Naive B cell (primary cell): Measurements from ENCODE around the gene SETMAR. TPM values are rescaled to one million over a fixed set of nuclear protein-coding genes. Genes with fewer than 3 reads are reported as not detected.
A peak's percentile ranks its signal among the peaks of the same experiment; 100 is the strongest.
"Not testable (repeated sequence)": the region's sequence is repeated elsewhere in the genome, so short reads cannot be mapped to it uniquely, and the experiment has no call there.

Experiments used
- ATAC-seq, 2 donors: fragments of 150-1000 bp; cut with Tn5 transposase; 2 replicates each; pipeline ENCODE4 v1.10.0; 2021; ENCODE audit warnings: low read depth in 2 of 2, mild to moderate bottlenecking in 2 of 2, moderate library complexity in 2 of 2
- DNase-seq: peaks from one replicate; pipeline ENCODE4 v3.0.0; 2022
- H3K27ac Mint-ChIP-seq, 6 donors: one replicate each; pipeline ENCODE4 v1.8.0; 2020 to 2022; ENCODE audit warnings: mild to moderate bottlenecking in 6 of 6, mixed read lengths in 6 of 6, moderate library complexity in 5 of 6, inconsistent platforms in 2 of 6
- H3K27me3 Mint-ChIP-seq, 3 donors: one replicate each; pipeline ENCODE4 v1.8.0; 2021 to 2022; ENCODE audit warnings: mixed read lengths in 3 of 3, mild to moderate bottlenecking in 1 of 3
- H3K36me3 Mint-ChIP-seq, 2 donors: one replicate each; pipeline ENCODE4 v1.8.0; 2020 to 2022; ENCODE audit warnings: mixed read lengths in 2 of 2, inconsistent platforms in 1 of 2, mild to moderate bottlenecking in 1 of 2
- H3K4me1 Mint-ChIP-seq, 3 donors: one replicate each; pipeline ENCODE4 v1.8.0; 2020 to 2022; ENCODE audit warnings: mixed read lengths in 3 of 3, inconsistent platforms in 1 of 3, mild to moderate bottlenecking in 1 of 3, moderate library complexity in 1 of 3
- H3K4me3 Mint-ChIP-seq, 8 donors: one replicate each; pipeline ENCODE4 v1.8.0; 2020 to 2022; ENCODE audit warnings: mild to moderate bottlenecking in 8 of 8, mixed read lengths in 8 of 8, moderate library complexity in 8 of 8, inconsistent platforms in 2 of 8
- H3K9me3 Mint-ChIP-seq, 7 donors: one replicate each; pipeline ENCODE4 v1.8.0; 2020 to 2022; ENCODE audit warnings: mixed read lengths in 7 of 7, mild to moderate bottlenecking in 5 of 7, inconsistent platforms in 2 of 7, moderate library complexity in 1 of 7
- polyA plus RNA-seq, 6 donors: library from polyadenylated mRNA; unstranded; fragments of 300-500 nt; fragmentation: Illumina TruSeq; gene quantifications; one replicate each; pipeline ENCODE4 v1.2.3, GENCODE V29; 2021; ENCODE audit warnings: low read depth in 6 of 6

The SETMAR gene
- polyA plus RNA-seq, result 10 to 100 TPM in 1 of 6 donors, 1 to 10 TPM in 4, not detected in 1; 7.4 to 11.1 (median 8.3) TPM

DNA sequence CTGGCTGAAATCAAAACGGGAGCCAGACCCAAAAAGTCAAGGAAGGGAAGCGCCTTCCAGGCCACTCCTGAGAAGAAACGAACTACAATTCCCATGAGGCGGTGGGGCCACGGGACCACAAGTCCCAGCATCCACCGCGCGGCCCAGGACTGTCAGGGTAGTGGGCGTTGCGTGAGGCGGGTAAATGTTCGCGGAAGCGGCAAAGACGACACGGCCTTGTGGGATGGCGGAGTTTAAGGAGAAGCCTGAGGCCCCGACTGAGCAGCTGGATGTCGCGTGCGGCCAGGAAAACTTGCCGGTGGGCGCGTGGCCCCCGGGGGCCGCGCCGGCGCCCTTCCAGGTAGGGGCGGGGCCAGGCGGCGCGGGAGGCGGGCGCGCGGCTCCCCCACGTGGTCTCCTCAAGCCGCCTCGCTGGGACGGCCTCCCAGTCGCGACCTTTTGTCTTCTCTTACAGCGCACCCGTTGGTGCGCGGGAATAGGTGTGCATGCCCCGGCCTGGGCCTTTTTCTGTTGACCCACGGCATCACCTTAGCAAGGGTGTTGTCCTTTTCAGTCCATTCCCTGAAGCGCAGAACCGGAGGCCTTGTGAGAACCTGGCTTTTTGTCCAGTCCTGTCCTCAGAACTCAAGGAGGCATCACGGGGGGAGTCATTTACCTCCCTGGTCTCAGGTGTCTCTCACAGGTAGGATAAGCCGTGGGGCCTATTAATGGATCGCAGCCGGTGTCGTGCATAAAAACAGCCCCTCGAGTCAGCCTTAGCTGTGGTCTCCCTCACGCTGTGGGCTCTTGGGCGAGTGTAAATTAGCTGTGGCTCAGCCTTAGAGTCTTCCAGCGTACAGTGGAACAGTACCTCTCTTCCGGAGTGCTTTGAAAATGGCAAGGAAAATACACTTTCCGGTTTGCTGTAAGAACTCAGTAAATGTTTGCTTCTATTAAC, at the start of gene SETMAR:
Gene SETMAR, plus strand, starts transcription at position 183 of the 937 bp plus-strand sequence. Its CDS starts 2 bp downstream, at position 185.
- Mint-ChIP-seq H3K4me3 (peak within 1 kb of the TSS; percentile 89 to 99 (median 96)), H3K36me3 (peaks cover 0 to 8% of the 10 kb centered on the region in 2 donors), H3K27ac (peak within 1 kb of the TSS; percentile 91 to 99 (median 98)), H3K9me3 (no peaks in the 10 kb centered on the region), H3K27me3 (no peaks in the 10 kb centered on the region), H3K4me1 (peaks cover 12 to 14% (median 13%) of the 10 kb centered on the region in 3 donors)
- peak; percentile 81 for DNase-seq
- peak; percentile 94 for ATAC-seq

DNA sequence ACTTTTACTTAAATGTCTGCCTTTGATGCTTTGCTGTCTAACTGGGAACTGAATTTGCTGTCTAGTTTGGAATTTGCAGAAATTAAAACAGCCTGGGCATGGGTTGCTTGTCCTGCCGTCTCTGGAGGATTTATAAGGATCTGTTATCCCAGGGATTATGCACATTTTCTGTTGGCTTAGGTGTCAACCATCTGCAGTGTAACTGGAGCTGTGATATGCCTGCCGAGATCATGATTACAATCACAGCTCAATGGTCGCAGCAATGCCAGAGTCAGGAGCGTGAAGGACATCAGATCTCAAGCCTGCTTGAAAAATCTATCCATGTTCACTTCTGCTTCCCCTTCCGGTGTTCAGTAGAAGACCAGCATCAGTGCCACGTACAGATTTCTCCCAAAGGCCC, 41.8 kb upstream of the SETMAR start:
- Mint-ChIP-seq H3K27ac (peak overlapping the region in 1 of 6 donors; percentile 5), H3K36me3 (no peaks in the 10 kb centered on the region), H3K9me3 (peaks cover 0 to 2% (median 0%) of the 10 kb centered on the region in 7 donors), H3K27me3 (no peaks in the 10 kb centered on the region), H3K4me1 (no peaks in the 10 kb centered on the region), H3K4me3 (no peak overlapping the region)
- ATAC-seq, result no peak
- no peak for DNase-seq

DNA sequence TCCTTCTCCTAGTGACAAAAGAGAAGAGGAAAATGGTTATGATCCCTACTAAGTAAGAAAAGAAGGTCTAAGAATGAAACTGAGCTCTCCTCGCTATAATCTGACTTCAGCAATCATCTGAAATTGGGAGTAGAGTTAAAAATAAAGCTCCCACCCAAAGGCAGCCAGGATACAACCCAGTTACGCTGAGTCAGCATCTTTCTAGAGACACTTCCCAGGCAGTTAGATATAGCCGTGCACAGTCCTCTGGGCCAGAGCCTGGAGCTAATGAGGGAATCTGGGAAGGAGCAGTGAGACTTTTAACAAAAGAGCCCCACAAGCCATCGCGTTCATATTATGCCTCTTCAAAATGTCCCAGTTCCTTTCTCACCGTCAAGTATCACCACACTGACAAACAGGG, 39.1 kb upstream of the SETMAR start:
- peaks cover 0 to 5% (median 0%) of the 10 kb centered on the region in 7 donors for H3K9me3 Mint-ChIP-seq
- H3K4me3 Mint-ChIP-seq, result no peak overlapping the region
- ATAC-seq (no peak), DNase-seq (no peak)
- no peaks in the 10 kb centered on the region for H3K27me3 Mint-ChIP-seq
- H3K27ac Mint-ChIP-seq, result no peak overlapping the region
- no peaks in the 10 kb centered on the region for H3K36me3 Mint-ChIP-seq
- peaks cover 0 to 6% (median 4%) of the 10 kb centered on the region in 3 donors for H3K4me1 Mint-ChIP-seq

DNA sequence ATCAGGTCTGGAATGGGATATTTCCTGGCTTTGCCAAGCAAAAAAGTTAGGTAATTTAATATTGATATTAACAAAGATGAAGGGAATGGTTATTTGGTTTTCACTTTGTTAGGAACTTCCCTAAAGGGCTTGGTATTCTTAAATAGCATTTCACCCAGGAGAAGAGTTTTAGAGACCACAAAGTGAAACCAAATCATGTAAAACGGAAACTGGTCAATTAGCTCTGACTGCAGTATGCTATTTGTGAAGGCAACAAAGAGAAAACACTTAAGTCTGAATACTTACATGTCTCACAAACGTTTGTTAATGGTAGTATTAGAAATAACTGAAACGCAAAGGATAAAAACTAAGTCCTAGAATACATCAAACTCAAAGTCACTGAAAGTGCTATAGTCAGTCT, 32.4 kb upstream of the SETMAR start:
- H3K4me3 Mint-ChIP-seq, result peak overlapping the region in 4 of 8 donors; percentile 4 to 49 (median 26)
- DNase-seq, result no peak

DNA sequence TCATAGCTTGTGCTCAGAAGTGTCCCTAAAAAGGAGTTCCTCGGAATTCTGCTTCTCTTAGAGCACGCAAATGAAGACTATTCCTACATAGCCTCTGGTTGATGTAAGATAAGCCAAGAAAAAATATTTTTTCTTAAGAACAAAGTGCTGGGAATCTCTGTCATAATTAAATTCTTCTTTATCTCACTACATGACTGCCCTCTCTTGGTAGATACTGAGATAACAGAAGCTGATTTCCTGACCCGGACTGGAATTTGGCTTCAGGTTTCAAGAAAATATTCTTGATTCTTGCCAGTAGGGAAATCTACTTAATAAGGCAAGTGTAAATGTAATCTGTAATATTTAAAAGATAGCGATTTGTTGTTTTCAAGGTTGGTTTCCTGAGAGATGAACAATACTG, 31.3 kb upstream of the SETMAR start:
- H3K4me1 Mint-ChIP-seq, result peaks cover 13 to 24% (median 22%) of the 10 kb centered on the region in 3 donors
- peaks cover 0 to 5% (median 0%) of the 10 kb centered on the region in 7 donors for H3K9me3 Mint-ChIP-seq
- no peak overlapping the region for H3K27ac Mint-ChIP-seq
- DNase-seq (peak; percentile 10), ATAC-seq (peak in 1 of 2 donors; percentile 36)
- H3K36me3 Mint-ChIP-seq, result no peaks in the 10 kb centered on the region
- H3K27me3 Mint-ChIP-seq, result no peaks in the 10 kb centered on the region
- H3K4me3 Mint-ChIP-seq, result no peak overlapping the region

More for the DNA sequence above, 32.4 kb upstream of the SETMAR start:
- Mint-ChIP-seq H3K27ac (peak overlapping the region in 3 of 6 donors; percentile 21 to 59 (median 46)), H3K9me3 (peaks cover 0 to 5% (median 0%) of the 10 kb centered on the region in 7 donors), H3K36me3 (no peaks in the 10 kb centered on the region), H3K27me3 (no peaks in the 10 kb centered on the region), H3K4me1 (peaks cover 13 to 24% (median 22%) of the 10 kb centered on the region in 3 donors)
- peak; percentile 39 to 43 for ATAC-seq

DNA sequence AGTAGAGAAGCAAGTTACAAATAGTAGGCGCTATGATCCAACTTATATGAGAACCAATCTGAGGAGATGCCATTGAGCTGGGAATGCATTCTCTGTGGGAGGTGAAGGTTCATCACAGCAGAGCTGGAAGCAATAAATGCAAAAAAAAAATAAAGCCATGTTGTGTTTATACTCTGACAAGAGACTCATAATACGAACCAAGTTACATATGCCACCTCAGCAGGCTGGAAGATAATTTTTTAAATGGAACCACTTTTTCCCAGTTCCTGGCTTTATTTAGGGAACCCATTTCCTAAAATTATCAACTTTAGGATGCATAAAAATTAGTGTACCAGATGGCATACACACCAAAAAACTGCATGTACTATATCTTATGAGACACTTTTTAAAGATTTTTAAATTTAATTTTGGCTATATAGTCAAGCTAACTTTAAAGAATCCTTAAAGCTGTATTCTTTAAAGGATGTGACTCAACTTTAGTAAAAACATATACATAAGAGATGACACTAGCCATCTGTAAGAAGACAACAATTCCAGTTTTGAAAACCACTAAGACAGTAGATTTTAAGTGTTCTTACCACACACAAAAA, 23.6 kb upstream of the SETMAR start:
- Mint-ChIP-seq H3K36me3 (no peaks in the 10 kb centered on the region), H3K4me3 (no peak overlapping the region), H3K9me3 (no peaks in the 10 kb centered on the region), H3K27ac (no peak overlapping the region), H3K4me1 (no peaks in the 10 kb centered on the region), H3K27me3 (no peaks in the 10 kb centered on the region)
- ATAC-seq (no peak), DNase-seq (no peak)

DNA sequence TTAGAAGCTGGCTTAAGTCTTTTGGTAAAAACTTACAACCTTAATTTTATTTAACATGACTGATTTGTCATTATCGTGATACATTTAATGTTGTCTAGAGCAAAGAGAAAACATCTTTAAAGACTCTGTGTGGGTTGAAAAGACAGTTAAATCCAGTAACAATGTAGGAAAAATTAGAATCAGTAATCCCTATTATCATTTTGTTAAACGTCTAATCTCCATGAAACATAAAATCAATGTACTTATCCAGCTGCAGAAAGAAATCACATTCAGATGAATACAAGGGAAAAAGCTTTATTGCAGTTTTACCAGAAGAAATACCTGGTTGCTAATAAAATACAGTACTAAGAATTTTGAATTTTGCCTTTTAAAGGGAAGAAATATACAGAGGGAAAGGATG, 21.2 kb upstream of the SETMAR start:
- Mint-ChIP-seq H3K4me3 (no peak overlapping the region), H3K4me1 (no peaks in the 10 kb centered on the region), H3K27me3 (no peaks in the 10 kb centered on the region), H3K27ac (peak overlapping the region in 1 of 6 donors; percentile 16), H3K36me3 (no peaks in the 10 kb centered on the region), H3K9me3 (no peaks in the 10 kb centered on the region)
- DNase-seq (no peak), ATAC-seq (no peak)

DNA sequence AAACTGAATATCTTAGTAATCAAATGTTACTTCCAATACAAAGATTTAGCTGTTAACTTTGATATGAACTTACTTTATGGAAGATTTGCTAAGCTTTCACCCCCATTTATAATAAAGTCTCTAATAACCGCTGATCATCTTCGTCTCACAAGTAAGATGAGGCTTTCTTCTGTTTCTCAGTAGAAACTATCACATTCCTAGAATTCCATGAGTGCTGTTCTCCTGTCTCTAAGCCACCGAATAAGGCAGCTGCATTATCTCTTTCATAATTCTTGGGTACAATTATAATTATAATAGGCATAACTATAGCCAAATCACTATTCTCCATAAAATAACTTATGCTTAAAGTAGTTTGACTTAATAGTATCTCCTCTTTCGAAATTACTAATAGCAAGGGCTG, 18.3 kb upstream of the SETMAR start:
- no peaks in the 10 kb centered on the region for H3K36me3 Mint-ChIP-seq
- no peak overlapping the region for H3K27ac Mint-ChIP-seq
- no peak overlapping the region for H3K4me3 Mint-ChIP-seq
- no peaks in the 10 kb centered on the region for H3K4me1 Mint-ChIP-seq
- DNase-seq (no peak), ATAC-seq (no peak)
- H3K27me3 Mint-ChIP-seq, result peaks cover 0 to 5% (median 0%) of the 10 kb centered on the region in 3 donors
- no peaks in the 10 kb centered on the region for H3K9me3 Mint-ChIP-seq

DNA sequence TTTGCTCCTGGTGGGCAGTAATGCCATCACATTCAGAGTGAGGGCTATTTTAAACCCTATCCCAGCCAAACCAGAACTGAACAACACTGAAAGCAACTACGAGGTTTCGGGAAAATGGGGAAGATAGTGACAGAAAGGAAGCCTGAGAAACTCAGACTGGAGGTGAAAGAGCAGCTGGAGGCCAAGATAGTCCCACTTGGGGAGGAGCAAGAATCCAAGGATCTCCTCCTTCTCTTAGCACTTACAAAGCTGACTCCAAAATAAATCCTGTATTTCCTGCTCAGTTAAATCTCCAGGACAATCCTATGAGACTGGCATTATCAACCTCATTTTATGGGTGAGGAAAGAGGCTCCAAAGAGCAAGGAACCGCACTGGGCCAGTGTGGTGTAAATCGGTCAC, 14.1 kb upstream of the SETMAR start:
- Mint-ChIP-seq H3K4me1 (no peaks in the 10 kb centered on the region), H3K27ac (peak overlapping the region in 1 of 6 donors; percentile 33), H3K27me3 (peaks cover 0 to 5% (median 0%) of the 10 kb centered on the region in 3 donors), H3K4me3 (no peak overlapping the region), H3K9me3 (no peaks in the 10 kb centered on the region), H3K36me3 (no peaks in the 10 kb centered on the region)
- DNase-seq (no peak), ATAC-seq (no peak)

DNA sequence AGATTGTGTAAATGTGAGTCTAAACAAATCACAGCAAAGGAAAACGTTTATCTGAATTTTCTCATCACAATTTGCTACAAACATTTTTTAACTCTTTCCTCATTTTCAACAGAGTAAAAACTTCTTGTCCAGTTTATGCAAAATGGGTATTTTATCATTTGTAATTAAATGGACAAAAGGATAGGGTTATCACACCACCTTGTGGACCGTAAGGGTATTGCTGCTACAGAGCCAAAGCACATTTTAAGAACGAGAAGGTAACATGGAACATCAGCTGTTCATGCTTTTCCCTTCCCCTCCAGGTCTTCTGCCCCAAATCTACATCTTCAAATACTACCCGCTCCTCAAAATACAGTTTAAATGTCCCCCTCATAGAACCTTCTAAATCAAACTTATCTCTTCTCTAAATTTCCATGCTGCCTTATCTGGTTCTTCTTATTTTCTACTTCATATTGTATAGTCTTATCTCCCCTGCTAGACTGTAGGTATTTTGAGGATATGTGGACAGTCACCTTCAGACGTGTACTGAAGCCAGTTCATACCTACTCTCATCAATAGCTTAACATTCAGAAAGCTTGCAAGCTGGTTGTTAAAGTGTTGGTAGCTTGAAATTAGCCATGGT, 12.8 kb upstream of the SETMAR start:
- Mint-ChIP-seq H3K9me3 (no peaks in the 10 kb centered on the region), H3K4me1 (no peaks in the 10 kb centered on the region), H3K36me3 (no peaks in the 10 kb centered on the region), H3K27me3 (peaks cover 0 to 5% (median 0%) of the 10 kb centered on the region in 3 donors), H3K4me3 (no peak overlapping the region), H3K27ac (peak overlapping the region in 1 of 6 donors; percentile 30)
- ATAC-seq (peak in 1 of 2 donors; percentile 32), DNase-seq (peak; percentile 19)

DNA sequence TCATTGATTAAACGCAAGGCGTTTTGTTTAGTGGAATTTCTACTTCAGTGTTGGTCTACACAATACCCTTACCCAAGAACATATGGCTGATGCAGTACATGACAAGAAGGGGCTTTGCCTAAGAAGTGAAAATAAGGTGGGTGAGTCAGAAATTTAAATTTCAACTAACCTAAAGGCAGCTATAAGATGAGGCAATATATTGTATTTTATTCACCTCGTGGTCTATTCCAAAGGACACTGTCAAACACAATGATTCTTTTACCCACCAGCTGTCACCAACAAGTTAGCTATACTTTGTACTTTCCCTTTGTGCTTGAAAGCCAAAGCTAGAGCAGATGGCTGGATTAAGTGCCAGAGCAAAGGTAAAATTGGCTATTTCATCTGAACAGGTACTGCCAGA, 10.9 kb upstream of the SETMAR start:
- Mint-ChIP-seq H3K4me3 (no peak overlapping the region), H3K4me1 (no peaks in the 10 kb centered on the region), H3K9me3 (no peaks in the 10 kb centered on the region), H3K27me3 (peaks cover 0 to 5% (median 0%) of the 10 kb centered on the region in 3 donors), H3K27ac (no peak overlapping the region), H3K36me3 (no peaks in the 10 kb centered on the region)
- DNase-seq (no peak), ATAC-seq (no peak)

DNA sequence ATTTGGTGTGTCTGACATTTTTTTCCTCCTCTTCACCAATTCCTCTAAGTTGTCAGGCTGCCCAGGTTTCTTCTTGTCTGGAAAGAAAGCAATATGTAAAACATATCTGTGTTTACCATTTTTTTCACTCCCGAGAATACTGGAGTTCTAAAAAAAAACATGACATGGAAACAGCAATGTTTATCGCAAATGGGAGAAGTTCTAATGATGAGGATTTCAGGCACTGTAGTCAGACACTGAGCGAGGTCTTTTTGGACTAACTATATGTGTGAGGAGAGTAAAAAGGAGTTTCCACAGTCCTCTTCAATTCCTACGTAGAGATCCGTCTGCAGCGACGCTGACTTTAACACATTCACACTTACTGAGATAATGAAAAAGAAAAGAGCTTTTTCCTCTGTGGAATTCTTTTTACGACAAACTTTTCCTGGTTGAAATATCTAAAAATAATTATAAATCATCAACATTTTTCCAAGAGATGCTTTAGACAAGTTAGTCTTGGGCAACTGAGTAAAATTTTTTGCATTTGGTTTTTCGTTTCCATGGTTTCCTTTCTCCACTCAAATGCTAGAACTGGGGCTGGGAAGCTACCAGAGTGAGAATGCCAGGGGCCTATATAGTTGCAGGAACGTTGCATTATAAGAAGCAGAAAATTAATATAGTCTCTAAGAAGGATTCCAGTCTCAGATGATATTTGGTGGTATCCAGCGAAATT, 8.4 kb upstream of the SETMAR start:
- no peaks in the 10 kb centered on the region for H3K36me3 Mint-ChIP-seq

DNA sequence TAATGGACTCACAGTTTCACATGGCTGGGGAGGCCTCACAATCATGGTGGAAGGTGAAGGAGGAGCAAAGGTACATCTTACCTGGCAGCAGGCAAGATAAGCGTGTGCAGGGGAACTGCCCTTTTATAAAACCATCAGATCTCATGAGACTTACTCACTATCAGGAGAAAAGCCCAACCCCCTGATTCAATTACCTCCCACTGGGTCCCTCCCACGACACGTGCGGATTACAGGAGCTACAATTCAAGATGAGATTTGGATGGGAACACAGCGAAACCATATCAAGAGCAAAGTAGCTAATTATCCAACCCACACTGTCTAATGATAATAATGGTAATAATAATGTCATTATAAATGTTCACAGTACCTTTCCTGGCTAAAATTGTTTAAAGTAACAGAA, 6.7 kb upstream of the SETMAR start:
- not testable (repeated sequence) for H3K4me1 Mint-ChIP-seq, H3K4me3 Mint-ChIP-seq, H3K9me3 Mint-ChIP-seq, ATAC-seq, H3K27me3 Mint-ChIP-seq, DNase-seq, H3K36me3 Mint-ChIP-seq
- peak overlapping the region in 1 of 6 donors; percentile 77 for H3K27ac Mint-ChIP-seq

More for the DNA sequence above, 8.4 kb upstream of the SETMAR start:
- no peak overlapping the region for H3K27ac Mint-ChIP-seq
- no peaks in the 10 kb centered on the region for H3K4me1 Mint-ChIP-seq
- DNase-seq (no peak), ATAC-seq (no peak)
- no peaks in the 10 kb centered on the region for H3K9me3 Mint-ChIP-seq
- H3K4me3 Mint-ChIP-seq, result no peak overlapping the region
- H3K27me3 Mint-ChIP-seq, result no peaks in the 10 kb centered on the region
